Endometrial microvascular endothelial cells (primary cell): Measurements from ENCODE around the gene SLC2A13. TPM values are rescaled to one million over a fixed set of nuclear protein-coding genes. Genes with fewer than 3 reads are reported as not detected.
"Not testable (repeated sequence)": the region's sequence is repeated elsewhere in the genome, so short reads cannot be mapped to it uniquely, and the experiment has no call there.

Experiments
- in situ Hi-C: cut with HindIII; loops from 2 replicates; pipeline ENCODE4 v1.10.0; 2017; ENCODE audit warnings: low sequenced_read_pairs, low pct_unique_long_range_greater_than_20kb; ENCODE audit errors: inconsistent ontology term
- total RNA-seq: library from RNA; depleted of rRNA; stranded (reverse); fragments of >200 nt; gene quantifications from one replicate; pipeline ENCODE4 v1.2.3, GENCODE V29; 2015; ENCODE audit errors: inconsistent ontology term

SLC2A13 gene
- total RNA-seq, 1 donor from 2014 or later = 3.5 TPM

- in situ Hi-C loops = no loop called here
Observed at GRCh38 chr12:39763071-39763889, 342.6 kb downstream of the SLC2A13 start.

GRCh38 chr12:39755478-39755877, 350.4 kb downstream of the SLC2A13 start:
- in situ Hi-C loops = no loop called here

GRCh38 chr12:39752482-39753137, 353.3 kb downstream of the SLC2A13 start:
- in situ Hi-C loops = no loop called here

DNA sequence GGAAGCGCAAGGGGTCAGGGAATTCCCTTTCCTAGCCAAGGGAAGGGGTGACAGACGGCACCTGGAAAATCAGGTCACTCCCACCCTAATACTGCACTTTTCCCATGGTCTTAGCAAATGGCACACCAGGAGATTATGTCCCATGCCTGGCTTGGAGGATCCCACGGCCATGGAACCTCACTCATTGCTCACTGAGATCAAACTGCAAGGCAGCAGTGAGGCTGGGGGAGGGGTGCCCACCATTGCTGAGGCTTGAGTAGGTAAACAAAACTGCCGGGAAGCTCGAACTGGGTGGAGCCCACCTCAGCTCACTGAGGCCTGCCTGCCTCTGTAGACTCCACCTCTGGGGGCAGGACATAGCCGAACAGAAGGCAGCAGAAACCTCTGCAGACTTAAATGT, 359.7 kb downstream of the SLC2A13 start:
- in situ Hi-C loops = not testable (repeated sequence)

GRCh38 chr12:39743655-39744054, 362.2 kb downstream of the SLC2A13 start:
- in situ Hi-C loops = no loop called here

DNA sequence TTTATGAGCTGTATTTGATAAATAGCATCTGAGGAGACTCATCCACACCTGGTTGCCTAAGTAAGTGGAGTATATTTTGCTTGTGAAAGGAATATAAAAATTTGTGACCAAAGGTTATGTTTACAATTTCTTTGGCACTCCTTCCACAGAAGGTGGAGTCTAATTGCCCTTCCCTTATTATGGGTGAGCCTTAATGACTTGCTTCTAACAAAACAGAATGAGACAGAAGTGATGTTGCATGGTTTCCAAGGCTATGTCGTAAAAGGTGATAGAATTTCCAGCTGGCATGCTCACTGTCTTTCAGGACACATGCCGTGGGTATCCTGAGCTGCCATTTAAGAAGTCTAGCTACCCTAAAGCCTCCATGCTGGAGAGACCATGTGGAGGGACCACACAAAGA, 369.5 kb downstream of the SLC2A13 start:
- in situ Hi-C loops = no loop called here

DNA sequence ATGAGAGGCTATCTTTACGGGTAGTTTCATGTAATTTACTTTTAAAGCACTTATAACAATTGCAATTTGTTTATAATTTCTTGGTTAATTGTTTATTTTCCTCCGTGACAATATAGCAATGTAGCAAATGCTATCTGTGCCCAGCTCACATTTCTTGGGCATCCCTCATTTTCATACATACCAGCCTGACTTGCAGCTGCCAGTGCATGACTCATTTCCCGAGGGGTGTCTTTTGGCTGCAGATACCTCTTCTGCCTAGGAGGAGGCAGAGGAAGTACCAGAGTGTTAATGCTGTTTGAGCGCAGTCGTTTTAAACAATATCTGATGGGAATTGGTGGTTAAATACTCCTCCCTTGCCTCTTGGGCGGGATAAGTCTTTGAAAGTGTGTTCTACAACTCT, 382.1 kb downstream of the SLC2A13 start:
- in situ Hi-C loops = no loop called here

- in situ Hi-C loops = no loop called here
Observed at GRCh38 chr12:39722504-39722903, 383.4 kb downstream of the SLC2A13 start.

DNA sequence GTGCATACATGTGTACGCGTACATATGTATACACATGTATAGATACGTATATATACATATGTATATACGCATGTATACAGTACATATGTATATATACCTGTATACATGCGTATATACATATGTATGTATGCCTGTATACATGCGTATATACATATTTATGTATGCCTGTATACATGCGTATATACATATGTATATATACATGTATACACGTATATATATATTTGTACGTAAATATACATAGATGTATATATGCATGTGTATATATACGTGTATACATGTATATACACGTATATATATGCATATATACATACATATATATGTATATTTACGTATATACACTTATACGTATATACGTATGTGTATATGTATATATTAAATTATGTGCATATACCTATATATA, 392.3 kb downstream of the SLC2A13 start:
- in situ Hi-C loops = no loop called here

DNA sequence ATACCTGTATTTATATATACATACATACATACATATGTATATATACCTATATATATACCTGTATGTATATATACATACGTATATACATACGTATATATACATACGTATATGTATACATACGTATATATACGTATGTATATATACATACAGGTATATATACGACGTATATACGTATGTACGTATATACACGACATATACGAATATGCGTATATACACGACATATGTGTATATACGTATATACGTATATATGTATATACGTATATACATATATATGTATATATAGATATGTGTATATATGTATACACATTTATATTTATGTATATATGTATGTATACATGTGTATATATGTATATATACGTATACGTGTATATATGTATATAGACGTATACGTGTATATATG, 393.5 kb downstream of the SLC2A13 start:
- in situ Hi-C loops = no loop called here

Other genes with a start within 250 kb of the SLC2A13 start
- gene LRRK2, start 118.9 kb upstream of the SLC2A13 start, total RNA-seq = 2.2 TPM